IMR-90 (cell line): Measurements from ENCODE around the gene GOLIM4.

ENCODE experiments used
- CEBPB ChIP-seq: IDR thresholded peaks from 2 replicates; pipeline ENCODE4 v1.6.1; 2012; ENCODE audit warnings: low read depth, low read length, improper control_type of control experiment
- CHD1 ChIP-seq: IDR thresholded peaks from 2 replicates; pipeline ENCODE4 v1.6.1; 2012; ENCODE audit warnings: low read depth, low read length, improper control_type of control experiment
- MAZ ChIP-seq: IDR thresholded peaks from 2 replicates; pipeline ENCODE4 v1.6.1; 2012; ENCODE audit warnings: low read depth, mild to moderate bottlenecking, low read length, improper control_type of control experiment, moderate library complexity, borderline replicate concordance
- NFE2L2 ChIP-seq: fragments of 150-350 bp; IDR thresholded peaks from 2 replicates; pipeline ENCODE4 v1.6.1; 2016; ENCODE audit warnings: low read depth, mild to moderate bottlenecking, low read length
- POLR2A ChIP-seq: IDR thresholded peaks from 2 replicates; pipeline ENCODE4 v1.6.1; 2012; ENCODE audit warnings: mild to moderate bottlenecking, low read depth, low read length
- SMC3 ChIP-seq: fragments of 150-350 bp; IDR thresholded peaks from 2 replicates; pipeline ENCODE4 v1.6.1; 2016; ENCODE audit warnings: low read depth, mild to moderate bottlenecking, antibody characterized with exemption, low read length, moderate library complexity
- TF ChIP-seq, protein P1 (sequence below): fragments of 150-350 bp; IDR thresholded peaks from 2 replicates; pipeline ENCODE4 v1.6.1; 2016; ENCODE audit warnings: low read depth, mild to moderate bottlenecking, low read length, moderate library complexity, borderline replicate concordance
- TF ChIP-seq, protein P2 (sequence below): conservative IDR thresholded peaks from 2 replicates; pipeline ENCODE4 v1.5.1; 2012; ENCODE audit warnings: mild to moderate bottlenecking, low read depth, low read length, improper control_type of control experiment
- TF ChIP-seq, protein P3 (sequence below): fragments of 150-350 bp; IDR thresholded peaks from 2 replicates; pipeline ENCODE4 v1.6.1; 2017; ENCODE audit warnings: mild to moderate bottlenecking, antibody characterized with exemption, low read length, low read depth

DNA sequence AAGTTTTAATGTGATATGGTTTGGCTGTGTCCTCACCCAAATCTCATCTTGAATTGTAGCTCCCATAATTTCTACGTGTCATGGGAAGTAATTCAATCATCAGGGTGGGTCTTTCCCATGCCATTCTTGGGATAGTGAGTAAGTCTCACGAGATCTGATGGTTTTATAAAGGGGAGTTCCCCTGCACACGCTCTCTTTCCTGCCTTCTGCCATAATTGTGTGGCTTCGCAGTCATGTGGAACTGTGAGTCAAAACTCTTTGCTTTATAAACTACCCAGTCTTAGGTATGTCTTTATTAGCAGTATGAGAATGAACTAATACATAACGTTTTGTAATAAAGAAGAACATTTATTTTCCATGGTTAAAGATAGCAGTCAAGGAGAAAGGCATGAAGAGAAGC is 39.2 kb upstream of the GOLIM4 start:
- TF ChIP-seq, protein P1, sequence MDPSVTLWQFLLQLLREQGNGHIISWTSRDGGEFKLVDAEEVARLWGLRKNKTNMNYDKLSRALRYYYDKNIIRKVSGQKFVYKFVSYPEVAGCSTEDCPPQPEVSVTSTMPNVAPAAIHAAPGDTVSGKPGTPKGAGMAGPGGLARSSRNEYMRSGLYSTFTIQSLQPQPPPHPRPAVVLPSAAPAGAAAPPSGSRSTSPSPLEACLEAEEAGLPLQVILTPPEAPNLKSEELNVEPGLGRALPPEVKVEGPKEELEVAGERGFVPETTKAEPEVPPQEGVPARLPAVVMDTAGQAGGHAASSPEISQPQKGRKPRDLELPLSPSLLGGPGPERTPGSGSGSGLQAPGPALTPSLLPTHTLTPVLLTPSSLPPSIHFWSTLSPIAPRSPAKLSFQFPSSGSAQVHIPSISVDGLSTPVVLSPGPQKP, result no peak
- TF ChIP-seq NFE2L2 (no peak), POLR2A (no peak), CEBPB (no peak), SMC3 (no peak), MAZ (no peak), CHD1 (no peak)
- TF ChIP-seq, protein P2, sequence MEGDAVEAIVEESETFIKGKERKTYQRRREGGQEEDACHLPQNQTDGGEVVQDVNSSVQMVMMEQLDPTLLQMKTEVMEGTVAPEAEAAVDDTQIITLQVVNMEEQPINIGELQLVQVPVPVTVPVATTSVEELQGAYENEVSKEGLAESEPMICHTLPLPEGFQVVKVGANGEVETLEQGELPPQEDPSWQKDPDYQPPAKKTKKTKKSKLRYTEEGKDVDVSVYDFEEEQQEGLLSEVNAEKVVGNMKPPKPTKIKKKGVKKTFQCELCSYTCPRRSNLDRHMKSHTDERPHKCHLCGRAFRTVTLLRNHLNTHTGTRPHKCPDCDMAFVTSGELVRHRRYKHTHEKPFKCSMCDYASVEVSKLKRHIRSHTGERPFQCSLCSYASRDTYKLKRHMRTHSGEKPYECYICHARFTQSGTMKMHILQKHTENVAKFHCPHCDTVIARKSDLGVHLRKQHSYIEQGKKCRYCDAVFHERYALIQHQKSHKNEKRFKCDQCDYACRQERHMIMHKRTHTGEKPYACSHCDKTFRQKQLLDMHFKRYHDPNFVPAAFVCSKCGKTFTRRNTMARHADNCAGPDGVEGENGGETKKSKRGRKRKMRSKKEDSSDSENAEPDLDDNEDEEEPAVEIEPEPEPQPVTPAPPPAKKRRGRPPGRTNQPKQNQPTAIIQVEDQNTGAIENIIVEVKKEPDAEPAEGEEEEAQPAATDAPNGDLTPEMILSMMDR, result no peak
- TF ChIP-seq, protein P3, sequence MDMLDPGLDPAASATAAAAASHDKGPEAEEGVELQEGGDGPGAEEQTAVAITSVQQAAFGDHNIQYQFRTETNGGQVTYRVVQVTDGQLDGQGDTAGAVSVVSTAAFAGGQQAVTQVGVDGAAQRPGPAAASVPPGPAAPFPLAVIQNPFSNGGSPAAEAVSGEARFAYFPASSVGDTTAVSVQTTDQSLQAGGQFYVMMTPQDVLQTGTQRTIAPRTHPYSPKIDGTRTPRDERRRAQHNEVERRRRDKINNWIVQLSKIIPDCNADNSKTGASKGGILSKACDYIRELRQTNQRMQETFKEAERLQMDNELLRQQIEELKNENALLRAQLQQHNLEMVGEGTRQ, result no peak
